RWPE2 (cell line): ENCODE data around the gene CNDP2.
"Not testable (repeated sequence)": the region's sequence is repeated elsewhere in the genome, so short reads cannot be mapped to it uniquely, and the experiment has no call there.

Experiments
- ATAC-seq: fragments of 200-7000 bp; cut with Tn5 transposase; 3 replicates; pipeline ENCODE4 v1.9.1; 2021; ENCODE audit warnings: low read depth
- DNase-seq: peaks from one replicate; pipeline ENCODE4 v3.0.0-alpha.2; 2020; ENCODE audit warnings: low spot score
- H3K27ac ChIP-seq: fragments of 450-650 bp; 2 replicates; pipeline ENCODE4 v1.5.1; 2017; ENCODE audit warnings: mild to moderate bottlenecking; ENCODE audit not compliant: poor library complexity, severe bottlenecking
- H3K27me3 ChIP-seq: fragments of 250-450 bp; sonication (Bioruptor Pico); 2 replicates; pipeline ENCODE4 v1.5.1; 2021; ENCODE audit warnings: mild to moderate bottlenecking, moderate library complexity; ENCODE audit not compliant: insufficient read depth, poor library complexity, severe bottlenecking
- H3K36me3 ChIP-seq: fragments of 250-450 bp; sonication (Bioruptor Pico); 2 replicates; pipeline ENCODE4 v1.5.1; 2020; ENCODE audit warnings: low read depth, mild to moderate bottlenecking, moderate library complexity
- H3K4me1 ChIP-seq: fragments of 250-450 bp; sonication (Bioruptor Pico); 2 replicates; pipeline ENCODE4 v1.5.1; 2021; ENCODE audit warnings: mild to moderate bottlenecking, moderate library complexity; ENCODE audit not compliant: insufficient read depth, poor library complexity, severe bottlenecking
- H3K4me3 ChIP-seq: fragments of 250-450 bp; sonication (Bioruptor Pico); 2 replicates; pipeline ENCODE4 v1.5.1; 2021; ENCODE audit warnings: mild to moderate bottlenecking, moderate library complexity; ENCODE audit not compliant: severe bottlenecking
- H3K9me3 ChIP-seq: fragments of 250-450 bp; sonication (Bioruptor Pico); 2 replicates; pipeline ENCODE4 v1.5.1; 2021; ENCODE audit warnings: mild to moderate bottlenecking, moderate library complexity; ENCODE audit not compliant: severe bottlenecking
- CTCF ChIP-seq: fragments of 450-650 bp; IDR thresholded peaks from one replicate; pipeline ENCODE4 v1.5.1; 2017; ENCODE audit warnings: mild to moderate bottlenecking, moderate library complexity; ENCODE audit not compliant: poor library complexity, severe bottlenecking

CNDP2 gene

GRCh38 chr18:74562131-74562730, 66.1 kb downstream of the CNDP2 start:
- H3K9me3 ChIP-seq, result no peaks in the 10 kb centered on the region
- no peak overlapping the region for H3K27ac ChIP-seq
- no peak for DNase-seq
- H3K4me3 ChIP-seq, result no peak overlapping the region
- no peaks in the 10 kb centered on the region for H3K4me1 ChIP-seq
- no peaks in the 10 kb centered on the region for H3K36me3 ChIP-seq
- ATAC-seq, result no peak
- no peaks in the 10 kb centered on the region for H3K27me3 ChIP-seq
- TF ChIP-seq CTCF, result no peak

GRCh38 chr18:74562775-74563174, 66.6 kb downstream of the CNDP2 start:
- ATAC-seq (no peak; the same call in 2 of the 3 replicates), DNase-seq (no peak)
- no peak overlapping the region for H3K27ac ChIP-seq
- H3K9me3 ChIP-seq, result no peaks in the 10 kb centered on the region
- H3K36me3 ChIP-seq, result no peaks in the 10 kb centered on the region
- no peaks in the 10 kb centered on the region for H3K4me1 ChIP-seq
- TF ChIP-seq CTCF, result no peak
- no peak overlapping the region for H3K4me3 ChIP-seq
- H3K27me3 ChIP-seq, result no peaks in the 10 kb centered on the region

- ATAC-seq (no peak), DNase-seq (no peak)
- no peaks in the 10 kb centered on the region for H3K4me1 ChIP-seq
- H3K36me3 ChIP-seq, result no peaks in the 10 kb centered on the region
- H3K27ac ChIP-seq, result no peak overlapping the region
- no peaks in the 10 kb centered on the region for H3K9me3 ChIP-seq
- TF ChIP-seq CTCF, result no peak
- H3K27me3 ChIP-seq, result no peaks in the 10 kb centered on the region
- no peak overlapping the region for H3K4me3 ChIP-seq
These were observed 67.8 kb downstream of the CNDP2 start for GRCh38 chr18:74563999-74564398.

- not testable (repeated sequence) for DNase-seq, H3K36me3 ChIP-seq, H3K4me3 ChIP-seq, H3K4me1 ChIP-seq, ATAC-seq, H3K9me3 ChIP-seq, H3K27me3 ChIP-seq, H3K27ac ChIP-seq
These were observed 69.0 kb downstream of the CNDP2 start for GRCh38 chr18:74565164-74565563.

- not testable (repeated sequence) for H3K27ac ChIP-seq, H3K27me3 ChIP-seq, DNase-seq, H3K36me3 ChIP-seq, H3K4me1 ChIP-seq, H3K4me3 ChIP-seq, H3K9me3 ChIP-seq, ATAC-seq
These were observed 69.8 kb downstream of the CNDP2 start for GRCh38 chr18:74565993-74566392.

GRCh38 chr18:74567822-74568221, 71.7 kb downstream of the CNDP2 start:
- DNase-seq, result no peak

More at GRCh38 chr18:74567822-74568221, 71.7 kb downstream of the CNDP2 start:
- ATAC-seq, result no peak
- Histone ChIP-seq H3K27me3 (no peaks in the 10 kb centered on the region), H3K27ac (no peak overlapping the region), H3K4me3 (no peak overlapping the region), H3K9me3 (no peaks in the 10 kb centered on the region), H3K4me1 (no peaks in the 10 kb centered on the region), H3K36me3 (no peaks in the 10 kb centered on the region)
- TF ChIP-seq CTCF, result no peak
